HL-60 (cell line): ENCODE results near the gene CFAP65.

Source experiments
- POLR2AphosphoS5 ChIP-seq: IDR thresholded peaks from 2 replicates; pipeline ENCODE4 v1.6.1; 2012; ENCODE audit warnings: low read depth
- TF ChIP-seq, protein P1 (sequence below): IDR thresholded peaks from one replicate; pipeline ENCODE4 v1.5.1; 2011; ENCODE audit warnings: low read length, control low read depth, inconsistent platforms; ENCODE audit not compliant: insufficient read depth

GRCh38 chr2:218999881-219000568 lies 41.3 kb downstream of the CFAP65 start:
- no peak for TF ChIP-seq POLR2AphosphoS5
- TF ChIP-seq, protein P1, sequence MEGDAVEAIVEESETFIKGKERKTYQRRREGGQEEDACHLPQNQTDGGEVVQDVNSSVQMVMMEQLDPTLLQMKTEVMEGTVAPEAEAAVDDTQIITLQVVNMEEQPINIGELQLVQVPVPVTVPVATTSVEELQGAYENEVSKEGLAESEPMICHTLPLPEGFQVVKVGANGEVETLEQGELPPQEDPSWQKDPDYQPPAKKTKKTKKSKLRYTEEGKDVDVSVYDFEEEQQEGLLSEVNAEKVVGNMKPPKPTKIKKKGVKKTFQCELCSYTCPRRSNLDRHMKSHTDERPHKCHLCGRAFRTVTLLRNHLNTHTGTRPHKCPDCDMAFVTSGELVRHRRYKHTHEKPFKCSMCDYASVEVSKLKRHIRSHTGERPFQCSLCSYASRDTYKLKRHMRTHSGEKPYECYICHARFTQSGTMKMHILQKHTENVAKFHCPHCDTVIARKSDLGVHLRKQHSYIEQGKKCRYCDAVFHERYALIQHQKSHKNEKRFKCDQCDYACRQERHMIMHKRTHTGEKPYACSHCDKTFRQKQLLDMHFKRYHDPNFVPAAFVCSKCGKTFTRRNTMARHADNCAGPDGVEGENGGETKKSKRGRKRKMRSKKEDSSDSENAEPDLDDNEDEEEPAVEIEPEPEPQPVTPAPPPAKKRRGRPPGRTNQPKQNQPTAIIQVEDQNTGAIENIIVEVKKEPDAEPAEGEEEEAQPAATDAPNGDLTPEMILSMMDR = no peak
